Measurements from ENCODE around the gene RBM14. TPM values are rescaled to one million over a fixed set of nuclear protein-coding genes. Genes with fewer than 3 reads are reported as not detected.

Gene RBM14
- total RNA-seq, 1 donor from 2014 or later: 7.4 TPM

- FAIRE-seq: no peak
- peaks cover 7% of the 10 kb centered on the region for H3K36me3 ChIP-seq (ENCODE audit: control insufficient read depth, insufficient read depth, low read length)
- H3K27me3 ChIP-seq (ENCODE audit: control insufficient read depth, insufficient read depth, low read length): no peaks in the 10 kb centered on the region
- DNase-seq (ENCODE audit: low read depth): no peak
- H3K4me3 ChIP-seq (ENCODE audit: low read depth, low read length): no peak overlapping the region
- no peak for TF ChIP-seq CTCF (IDR thresholded peaks at IDR 0.05; ENCODE audit: insufficient read depth, low read length, severe bottlenecking)
Observed at GRCh38 chr11:66595245-66595904, 21.1 kb upstream of the RBM14 start.

GRCh38 chr11:66598993-66599392, 17.4 kb upstream of the RBM14 start:
- H3K4me3 ChIP-seq (ENCODE audit: low read depth, low read length): no peak overlapping the region
- FAIRE-seq: no peak
- peaks cover 7% of the 10 kb centered on the region for H3K36me3 ChIP-seq (ENCODE audit: control insufficient read depth, insufficient read depth, low read length)
- TF ChIP-seq CTCF (IDR thresholded peaks at IDR 0.05; ENCODE audit: insufficient read depth, low read length, severe bottlenecking): no peak
- DNase-seq (ENCODE audit: low read depth): no peak
- no peaks in the 10 kb centered on the region for H3K27me3 ChIP-seq (ENCODE audit: control insufficient read depth, insufficient read depth, low read length)

GRCh38 chr11:66600219-66600618, 16.2 kb upstream of the RBM14 start:
- no peaks in the 10 kb centered on the region for H3K27me3 ChIP-seq (ENCODE audit: control insufficient read depth, insufficient read depth, low read length)
- DNase-seq (ENCODE audit: low read depth) (no peak), FAIRE-seq (no peak)
- no peak overlapping the region for H3K4me3 ChIP-seq (ENCODE audit: low read depth, low read length)
- H3K36me3 ChIP-seq (ENCODE audit: control insufficient read depth, insufficient read depth, low read length): peaks cover 10% of the 10 kb centered on the region
- TF ChIP-seq CTCF (IDR thresholded peaks at IDR 0.05; ENCODE audit: insufficient read depth, low read length, severe bottlenecking): no peak

- H3K36me3 ChIP-seq (ENCODE audit: control insufficient read depth, insufficient read depth, low read length): peaks cover 13% of the 10 kb centered on the region
- no peak for TF ChIP-seq CTCF (IDR thresholded peaks at IDR 0.05; ENCODE audit: insufficient read depth, low read length, severe bottlenecking)
- no peak for FAIRE-seq
- no peaks in the 10 kb centered on the region for H3K27me3 ChIP-seq (ENCODE audit: control insufficient read depth, insufficient read depth, low read length)
- DNase-seq (ENCODE audit: low read depth): no peak
- no peak overlapping the region for H3K4me3 ChIP-seq (ENCODE audit: low read depth, low read length)
Observed at GRCh38 chr11:66600631-66601233, 15.7 kb upstream of the RBM14 start.

- no peak for DNase-seq (ENCODE audit: low read depth)
- Histone ChIP-seq H3K27me3 (ENCODE audit: control insufficient read depth, insufficient read depth, low read length) (no peaks in the 10 kb centered on the region), H3K36me3 (ENCODE audit: control insufficient read depth, insufficient read depth, low read length) (peaks cover 16% of the 10 kb centered on the region), H3K4me3 (ENCODE audit: low read depth, low read length) (no peak overlapping the region)
- TF ChIP-seq CTCF (IDR thresholded peaks at IDR 0.05; ENCODE audit: insufficient read depth, low read length, severe bottlenecking): no peak
- no peak for FAIRE-seq
Observed at GRCh38 chr11:66603072-66603471, 13.4 kb upstream of the RBM14 start.
